Spleen (tissue), 7 donors: Measurements from ENCODE around the gene MRPS18A.
"Not testable (repeated sequence)": the region's sequence is repeated elsewhere in the genome, so short reads cannot be mapped to it uniquely, and the experiment has no call there.

Experiments
- POLR2A ChIP-seq, 3 donors: fragments of 450-650 bp; IDR thresholded peaks; one replicate each; pipeline ENCODE4 v1.5.1; 2017; ENCODE audit warnings: antibody characterized with exemption in 3 of 3, mild to moderate bottlenecking in 1 of 3
- POLR2AphosphoS5 ChIP-seq, 3 donors: sonication (generic); formaldehyde crosslinking; IDR thresholded peaks; one replicate each; pipeline ENCODE4 v1.5.1; 2017; ENCODE audit warnings: antibody characterized with exemption in 3 of 3
- TF ChIP-seq, protein P1 (sequence below), 11 experiments: fragments of 200-600 bp in 7 of 11; fragments of 450-650 bp in 4 of 11; sonication (generic) in 4 of 11; IDR thresholded peaks in 8 of 11; conservative IDR thresholded peaks in 3 of 11; 1 replicate in 7 of 11; 2 replicates in 4 of 11; pipeline versions ENCODE4 v1.4.0 to v1.8.0; 2016 to 2021; ENCODE audit warnings: antibody characterized with exemption in 11 of 11, inconsistent platforms in 4 of 11, mild to moderate bottlenecking in 1 of 11
- donor health status: DM: no; HTN: no; CAD: no; lungs with moderate emphysema.
- donor health status: DM: no; HTN: no; CAD: no.
- donor health status: DM: no; HTN: no; CAD: no.

DNA sequence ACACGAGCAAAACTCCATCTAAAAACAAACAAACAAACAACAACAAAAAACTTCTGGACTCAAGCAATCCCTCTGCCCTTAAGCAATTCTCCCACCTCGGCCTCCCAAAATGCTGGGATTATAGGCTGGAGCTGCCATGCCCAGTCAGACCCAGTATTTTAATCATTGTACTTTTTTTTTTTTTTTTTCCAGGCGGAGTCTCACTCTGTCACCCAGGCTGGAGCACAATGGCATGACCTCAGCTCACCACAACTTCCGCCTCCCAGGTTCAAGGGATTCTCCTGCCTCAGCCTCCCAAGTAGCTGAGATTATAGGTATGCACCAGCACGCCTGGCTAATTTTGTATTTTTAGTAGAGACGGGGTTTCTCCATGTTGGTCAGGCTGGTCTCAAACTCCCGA is 54.6 kb downstream of the MRPS18A start:
- TF ChIP-seq, protein P1, sequence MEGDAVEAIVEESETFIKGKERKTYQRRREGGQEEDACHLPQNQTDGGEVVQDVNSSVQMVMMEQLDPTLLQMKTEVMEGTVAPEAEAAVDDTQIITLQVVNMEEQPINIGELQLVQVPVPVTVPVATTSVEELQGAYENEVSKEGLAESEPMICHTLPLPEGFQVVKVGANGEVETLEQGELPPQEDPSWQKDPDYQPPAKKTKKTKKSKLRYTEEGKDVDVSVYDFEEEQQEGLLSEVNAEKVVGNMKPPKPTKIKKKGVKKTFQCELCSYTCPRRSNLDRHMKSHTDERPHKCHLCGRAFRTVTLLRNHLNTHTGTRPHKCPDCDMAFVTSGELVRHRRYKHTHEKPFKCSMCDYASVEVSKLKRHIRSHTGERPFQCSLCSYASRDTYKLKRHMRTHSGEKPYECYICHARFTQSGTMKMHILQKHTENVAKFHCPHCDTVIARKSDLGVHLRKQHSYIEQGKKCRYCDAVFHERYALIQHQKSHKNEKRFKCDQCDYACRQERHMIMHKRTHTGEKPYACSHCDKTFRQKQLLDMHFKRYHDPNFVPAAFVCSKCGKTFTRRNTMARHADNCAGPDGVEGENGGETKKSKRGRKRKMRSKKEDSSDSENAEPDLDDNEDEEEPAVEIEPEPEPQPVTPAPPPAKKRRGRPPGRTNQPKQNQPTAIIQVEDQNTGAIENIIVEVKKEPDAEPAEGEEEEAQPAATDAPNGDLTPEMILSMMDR (IDR thresholded peaks at IDR 0.05 in 8 of 11, conservative IDR thresholded peaks at IDR 0.05 in 3 of 11), result not testable (repeated sequence)
- not testable (repeated sequence) for TF ChIP-seq POLR2A, POLR2AphosphoS5 (IDR thresholded peaks at IDR 0.05)
